Measurements from ENCODE around the gene CMSS1.

Gene CMSS1

DNA sequence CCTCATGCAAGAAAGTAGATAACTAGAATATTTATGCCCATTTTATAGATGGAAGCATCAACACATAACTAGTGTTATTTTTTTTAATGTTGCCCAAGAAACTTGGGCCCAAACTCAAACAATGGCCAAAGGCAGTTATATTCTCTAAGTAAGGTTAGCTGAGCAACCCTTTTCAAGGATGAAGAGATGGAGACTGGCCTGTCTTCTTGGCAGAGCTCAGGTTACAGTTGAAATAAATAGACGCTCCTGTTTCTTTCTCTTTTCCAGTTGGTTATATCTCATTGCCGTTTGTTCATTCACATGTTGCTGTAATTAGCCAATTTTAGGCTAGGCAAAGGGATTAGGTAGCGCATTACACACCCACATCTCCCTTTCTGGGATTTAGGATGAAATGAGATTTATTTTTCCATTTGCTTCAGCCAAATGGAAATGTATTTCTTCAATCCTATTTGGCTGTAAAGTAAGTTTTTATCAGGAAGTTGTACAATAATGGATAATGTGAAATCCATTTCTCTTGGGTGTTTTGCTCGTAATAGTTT, 93.2 kb downstream of the CMSS1 start:
- DNase-seq, result no peak

DNA sequence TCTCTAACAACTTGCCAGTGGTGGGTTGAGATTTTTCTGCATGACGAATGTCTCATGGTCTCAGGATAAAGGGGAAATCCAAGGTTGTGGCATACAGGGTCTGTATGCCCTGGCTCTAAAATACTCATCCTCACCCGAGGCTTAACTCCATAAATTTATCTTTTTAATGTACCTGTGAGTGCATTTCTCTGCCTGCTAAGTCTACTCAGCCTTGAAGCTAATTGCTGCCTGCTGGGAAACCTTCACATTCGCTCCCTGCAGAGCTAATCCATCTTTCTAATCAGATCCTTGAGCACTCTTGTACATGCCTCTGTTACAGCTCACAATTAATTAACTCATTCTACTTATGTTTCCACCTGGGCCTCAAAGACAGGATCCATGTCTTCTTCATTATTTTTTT, 93.8 kb downstream of the CMSS1 start:
- no peak for DNase-seq

DNA sequence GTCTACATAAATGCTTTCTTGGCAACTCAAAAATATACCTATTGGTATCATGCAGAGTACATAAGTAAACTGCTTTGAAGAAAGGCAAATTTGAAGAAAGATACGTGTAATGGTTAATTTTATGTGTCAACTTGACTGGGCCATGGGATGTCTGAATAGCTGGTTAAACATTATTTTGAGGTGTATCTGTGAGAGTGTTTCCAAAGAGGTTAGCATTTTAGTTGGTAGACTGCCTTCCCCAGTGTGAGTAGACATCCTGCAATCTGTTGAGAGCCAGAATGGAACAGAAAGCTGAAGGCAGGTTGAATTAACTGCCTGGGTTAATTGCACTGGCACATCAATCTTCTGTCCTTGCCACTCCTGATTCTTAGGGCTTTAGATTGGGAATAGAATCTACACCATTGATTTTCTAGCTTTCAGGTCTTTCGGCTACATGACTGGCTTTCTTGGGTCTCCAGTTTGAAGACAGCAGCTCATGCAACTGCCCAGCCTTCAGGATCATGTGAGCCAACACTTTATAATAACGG, 98.3 kb downstream of the CMSS1 start:
- DNase-seq, result no peak

DNA sequence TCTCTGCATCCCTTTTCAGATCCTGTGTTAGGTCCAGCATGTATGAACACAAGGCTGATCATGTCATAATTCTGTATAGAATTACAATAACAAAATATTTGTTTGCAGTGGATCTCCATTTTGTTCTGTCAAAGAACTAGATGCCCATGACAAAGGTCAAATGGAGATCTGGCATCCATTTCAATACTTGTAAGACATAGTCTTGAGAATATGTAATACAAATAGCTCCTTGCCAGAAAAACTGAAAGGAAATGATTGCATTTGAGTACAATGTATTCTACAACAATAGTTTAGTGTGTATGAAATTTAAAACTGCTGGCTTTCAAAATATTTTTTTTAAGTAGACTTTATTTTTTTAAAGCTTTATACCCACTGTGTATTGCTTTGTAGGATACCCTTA, 101.1 kb downstream of the CMSS1 start:
- DNase-seq, result no peak

DNA sequence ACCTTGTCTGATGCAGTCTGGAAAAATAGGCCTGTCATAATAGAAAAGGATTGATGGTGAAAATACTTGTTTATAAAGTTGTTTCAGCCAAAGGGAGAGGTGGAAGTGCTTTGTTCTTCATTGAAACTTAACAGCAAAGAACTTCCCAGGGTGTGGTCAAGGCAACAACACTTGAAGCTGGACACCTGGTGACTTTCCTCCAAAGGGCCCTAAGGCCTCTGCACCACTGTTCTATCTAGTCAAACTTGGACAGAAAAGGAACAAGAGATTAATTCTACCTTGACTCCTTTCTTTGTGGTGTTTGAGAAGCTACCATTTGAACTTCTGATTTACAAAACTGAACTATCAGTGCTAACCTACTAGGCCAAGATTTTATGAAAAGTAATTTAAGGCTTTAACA, 102.0 kb downstream of the CMSS1 start:
- no peak for DNase-seq

DNA sequence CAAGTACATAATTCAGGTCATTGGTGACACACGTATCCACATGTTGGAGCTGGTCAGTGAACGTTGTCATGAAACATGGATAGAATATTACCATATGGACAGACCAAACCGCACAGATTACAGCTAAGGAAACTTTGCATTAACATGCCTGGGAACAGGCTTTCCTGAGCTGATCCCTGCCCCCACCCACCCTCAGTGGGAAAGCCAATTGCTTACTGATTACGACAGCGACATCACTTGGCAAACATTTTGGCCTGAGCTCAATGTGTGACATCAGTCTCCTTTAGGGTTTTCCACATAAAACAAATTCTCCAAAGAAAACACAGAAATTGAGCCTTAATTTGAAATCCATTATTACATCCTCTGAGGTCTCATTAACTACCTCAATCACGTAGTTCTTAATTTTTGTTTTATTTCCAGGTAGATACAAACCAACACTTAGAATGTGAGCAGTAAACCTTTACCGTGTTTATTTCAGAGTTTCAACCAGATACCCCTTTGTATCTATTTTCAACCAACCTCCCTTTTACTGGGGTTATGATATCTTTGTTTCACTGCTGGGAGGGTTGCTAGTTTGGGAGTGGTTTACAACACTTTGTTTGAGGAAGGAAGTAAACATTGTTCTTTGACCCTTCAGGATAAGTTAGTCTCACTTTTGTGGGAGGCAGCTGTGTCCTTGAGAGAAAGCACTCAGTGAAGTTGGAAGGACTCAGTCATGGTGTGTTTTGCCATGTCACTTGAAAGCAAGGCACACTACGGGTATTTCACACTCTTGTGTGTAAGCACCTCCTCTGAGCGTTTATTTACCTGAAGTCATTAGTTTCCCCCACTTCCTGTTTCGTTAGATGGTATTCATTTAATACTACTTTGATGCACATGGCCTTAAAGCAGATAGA, 103.1 kb downstream of the CMSS1 start:
- no peak for DNase-seq

DNA sequence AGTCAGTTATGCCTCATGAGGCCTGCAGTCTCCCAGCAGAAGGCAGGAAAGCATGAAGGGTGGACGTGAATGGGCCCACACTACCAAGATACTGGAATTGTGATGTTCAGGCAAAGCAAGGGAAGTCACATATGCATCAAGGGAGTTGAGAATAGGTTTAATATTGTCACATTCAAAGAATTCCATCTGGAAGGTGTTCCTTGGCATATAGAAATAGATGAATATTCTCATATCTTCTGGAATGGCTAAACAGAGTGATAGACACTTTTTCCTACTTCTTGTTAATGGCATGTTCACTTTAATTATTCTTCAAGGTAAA, 103.7 kb downstream of the CMSS1 start:
- DNase-seq, result no peak

DNA sequence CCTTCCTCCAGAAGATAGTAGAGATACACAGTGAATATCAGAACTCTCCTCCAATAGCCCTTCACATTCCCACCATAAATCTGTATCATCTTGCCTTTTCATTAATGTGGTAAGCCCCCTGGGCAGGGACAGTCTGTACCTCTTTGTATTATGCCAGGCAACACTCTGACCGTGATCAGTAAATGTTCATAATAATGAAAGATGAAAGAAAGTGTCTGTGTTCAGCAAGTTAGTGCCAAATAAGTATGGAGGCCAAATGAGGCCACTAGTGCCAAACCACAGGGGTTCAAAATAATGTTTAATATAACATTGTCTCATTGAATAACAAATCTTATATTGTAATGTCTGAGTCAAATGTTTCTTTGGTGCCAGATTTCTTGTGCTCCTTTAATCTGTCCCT, 104.3 kb downstream of the CMSS1 start:
- no peak for DNase-seq

DNA sequence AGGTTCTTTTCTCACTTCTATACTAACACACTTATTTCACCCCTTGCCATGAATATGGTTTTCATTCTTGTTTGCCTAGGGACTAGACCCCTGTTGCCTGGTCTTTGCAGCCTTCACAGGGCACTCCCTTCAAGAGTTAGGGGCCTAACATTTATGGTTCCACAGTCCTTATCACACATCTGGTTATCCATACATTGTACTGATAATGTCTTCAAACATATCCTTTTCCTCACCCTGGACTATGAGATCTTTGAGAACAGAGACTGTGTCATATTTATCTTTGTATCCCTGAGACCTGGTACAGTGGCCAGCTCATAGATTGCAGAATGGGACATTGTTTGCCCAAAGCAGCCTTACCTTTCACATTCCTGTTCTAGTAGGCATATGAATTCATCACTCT, 106.2 kb downstream of the CMSS1 start:
- DNase-seq, result no peak

DNA sequence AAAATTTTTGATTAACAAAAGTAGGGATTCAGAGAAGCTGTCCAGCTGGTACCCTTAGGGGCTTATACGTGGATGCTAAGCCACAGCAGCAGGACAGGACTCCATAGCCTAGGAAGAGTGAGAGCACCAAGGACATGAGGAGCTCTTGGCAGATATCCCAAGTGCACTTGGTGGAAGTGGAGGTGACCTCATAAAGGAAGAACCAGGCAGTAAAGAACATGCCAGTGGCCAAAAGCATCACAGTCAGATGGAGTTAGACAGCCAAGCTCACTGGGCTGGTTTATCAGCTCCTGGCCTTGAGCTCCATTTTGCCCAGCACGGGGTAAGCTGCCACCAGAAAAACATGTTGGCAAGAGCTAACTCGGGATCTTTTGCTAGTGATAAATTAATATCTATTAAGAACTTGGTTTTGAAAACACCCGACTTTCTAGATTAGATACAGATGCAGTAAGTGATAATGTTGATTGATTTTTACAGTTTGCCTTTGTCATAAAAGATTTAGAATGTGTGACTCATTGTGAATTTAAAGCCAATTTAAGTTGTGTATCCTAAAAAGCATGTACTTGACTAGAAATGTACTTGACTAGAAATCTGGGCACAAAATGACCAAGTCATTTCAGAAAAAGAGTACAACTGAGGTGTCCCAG, 108.0 kb downstream of the CMSS1 start:
- no peak for DNase-seq

DNA sequence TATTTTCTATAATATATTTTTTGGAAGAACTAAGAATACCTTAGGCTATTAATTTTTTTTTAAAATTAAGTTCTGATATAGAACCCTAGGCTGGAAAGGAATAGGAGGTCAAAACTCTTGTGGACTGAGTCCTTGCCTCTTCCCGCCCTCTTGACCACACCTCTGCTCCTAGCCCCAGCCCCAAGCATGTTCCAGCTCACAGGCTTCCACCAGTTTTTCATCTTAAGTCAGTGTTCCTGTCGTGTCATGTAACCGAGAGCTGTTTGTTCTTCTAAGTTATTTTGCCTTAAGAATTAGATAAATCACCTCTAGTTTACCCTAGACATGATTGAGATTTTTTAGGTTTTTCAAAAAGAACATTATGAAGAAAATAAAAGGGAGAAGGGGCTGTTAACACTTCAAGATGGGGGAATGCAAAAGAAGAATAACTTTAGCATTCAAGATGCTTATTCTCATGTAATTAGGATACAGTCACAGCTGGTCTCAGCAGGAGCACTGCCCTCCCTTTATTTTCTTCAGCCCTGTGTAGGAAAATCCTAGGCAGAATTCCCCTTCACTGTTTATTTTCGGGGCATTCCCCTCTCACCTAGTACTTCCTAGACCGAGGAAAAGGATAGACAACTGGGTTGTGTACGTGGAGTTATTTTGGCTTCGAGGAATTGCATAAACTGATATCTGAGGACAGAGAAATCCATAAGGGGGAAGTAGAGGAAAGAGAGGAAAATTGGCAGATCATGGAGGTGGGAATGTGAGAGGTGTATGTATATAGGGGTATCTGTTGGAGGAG, 110.2 kb downstream of the CMSS1 start:
- DNase-seq, result no peak

DNA sequence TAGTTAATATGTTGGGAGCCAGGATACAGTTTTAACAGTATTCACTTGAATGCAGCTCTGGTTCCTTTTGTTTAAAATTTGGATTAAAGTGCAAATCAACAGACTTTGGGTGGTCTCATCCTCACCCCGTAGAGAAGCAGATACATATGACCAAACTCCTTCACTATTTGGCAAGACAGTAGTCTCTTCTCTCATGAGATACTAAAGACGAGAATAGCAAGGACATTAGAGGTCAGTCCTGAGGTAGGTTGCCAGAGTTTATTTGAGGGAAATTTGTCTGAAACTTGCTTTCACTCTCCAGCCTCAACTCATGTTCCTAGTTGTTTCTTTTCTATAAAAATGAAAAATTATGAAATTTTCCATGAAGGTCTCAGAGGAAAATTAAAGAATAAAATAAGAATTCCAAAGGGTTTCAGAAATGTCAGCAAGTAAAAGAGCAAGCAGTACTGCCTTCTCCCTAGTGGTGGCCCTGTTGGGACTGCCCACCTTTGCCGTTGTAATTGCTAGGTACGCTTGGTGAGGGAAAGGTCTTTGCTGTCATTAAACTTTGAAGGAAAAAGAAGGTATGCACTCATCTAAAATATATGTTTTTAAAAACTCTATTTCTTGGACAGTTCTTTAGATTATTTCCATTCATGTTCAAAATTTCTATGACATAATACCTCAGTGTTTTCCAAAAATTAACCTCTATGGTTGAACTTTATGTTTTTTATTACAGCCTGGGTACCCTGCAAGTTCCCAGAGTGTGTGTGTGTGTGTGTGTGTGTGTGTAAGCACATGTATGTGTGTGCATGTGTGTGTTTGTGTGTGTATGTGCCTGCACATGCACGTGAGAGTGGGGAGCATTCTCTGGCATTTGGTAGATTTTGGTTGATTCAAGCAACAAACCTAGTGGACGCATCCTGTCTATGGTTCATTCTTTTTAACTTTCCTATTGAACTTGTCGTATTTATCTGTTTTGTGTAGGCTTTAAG, 111.4 kb downstream of the CMSS1 start:
- no peak for DNase-seq

DNA sequence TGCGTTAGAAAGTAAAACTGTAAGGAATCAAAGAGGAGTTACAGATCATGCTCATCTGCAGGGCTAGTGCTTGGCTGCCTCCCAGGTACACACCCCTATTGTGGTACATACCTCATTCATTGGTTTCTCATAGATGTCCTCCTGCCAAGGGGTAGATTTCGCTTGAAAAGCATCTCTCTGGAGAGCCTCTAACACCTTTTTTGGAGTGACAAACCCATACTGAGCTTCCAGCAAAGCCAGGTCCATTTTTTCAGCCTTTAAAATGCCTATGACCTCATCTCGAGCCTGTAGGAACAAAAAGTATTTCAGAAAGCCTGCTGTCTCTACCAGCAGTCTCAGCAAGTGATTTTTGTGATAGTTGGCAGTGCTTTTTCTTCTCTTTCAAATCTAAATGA, 112.1 kb downstream of the CMSS1 start:
- no peak for DNase-seq

DNA sequence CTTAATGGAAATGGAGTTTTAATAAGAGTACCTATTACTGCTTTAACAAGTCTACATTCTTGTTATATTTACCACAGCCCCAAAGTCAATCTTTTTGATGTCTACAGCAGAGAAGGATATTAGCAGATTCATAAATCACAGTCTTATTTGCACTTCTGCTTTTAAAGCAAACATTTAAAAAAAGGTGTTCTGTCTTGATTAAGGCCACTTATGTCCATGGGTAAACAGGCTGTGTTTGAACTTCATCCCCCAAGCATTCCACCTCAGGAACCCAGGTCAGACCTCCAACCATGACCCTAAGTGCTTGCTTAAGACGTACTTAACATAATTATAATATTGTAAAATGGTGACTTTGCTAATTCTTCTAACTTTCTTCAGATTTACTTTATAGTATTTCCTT, 113.4 kb downstream of the CMSS1 start:
- DNase-seq, result no peak

DNA sequence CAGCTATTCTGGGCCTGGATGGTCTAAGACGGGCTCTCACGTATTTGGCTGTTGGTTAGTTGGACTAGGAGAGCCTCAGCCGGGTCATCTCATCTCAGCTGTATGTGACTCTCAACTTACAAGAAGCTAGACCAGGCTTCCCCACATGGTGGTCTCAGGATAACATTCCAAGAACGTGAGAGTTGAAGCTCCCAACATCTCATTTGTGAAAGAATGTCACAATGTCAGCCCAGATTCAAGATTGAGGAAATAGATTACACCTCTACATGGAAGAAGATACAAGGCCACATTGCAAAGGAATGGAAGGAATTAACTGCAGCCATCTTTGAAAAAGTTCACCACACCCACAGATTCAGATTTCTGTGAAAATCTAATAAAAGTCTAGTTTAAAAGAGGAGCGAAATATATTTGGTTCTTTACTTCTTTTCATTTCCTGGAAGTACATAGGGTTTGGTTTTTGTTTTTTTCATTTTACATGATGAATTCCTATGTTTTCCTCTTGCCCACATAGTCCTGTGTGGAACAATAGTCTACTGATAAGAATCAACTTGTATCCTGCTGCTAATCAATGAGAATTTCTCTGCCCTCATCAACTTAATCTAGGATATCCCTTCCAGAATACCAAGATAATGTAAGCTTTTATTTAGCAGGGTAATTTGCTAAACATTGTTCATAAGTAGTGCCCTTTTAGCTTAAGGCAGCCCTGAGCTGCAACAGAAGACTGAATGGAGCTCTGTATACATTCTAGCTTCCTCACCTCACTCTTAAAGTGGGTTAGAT, 116.5 kb downstream of the CMSS1 start:
- DNase-seq, result no peak

DNA sequence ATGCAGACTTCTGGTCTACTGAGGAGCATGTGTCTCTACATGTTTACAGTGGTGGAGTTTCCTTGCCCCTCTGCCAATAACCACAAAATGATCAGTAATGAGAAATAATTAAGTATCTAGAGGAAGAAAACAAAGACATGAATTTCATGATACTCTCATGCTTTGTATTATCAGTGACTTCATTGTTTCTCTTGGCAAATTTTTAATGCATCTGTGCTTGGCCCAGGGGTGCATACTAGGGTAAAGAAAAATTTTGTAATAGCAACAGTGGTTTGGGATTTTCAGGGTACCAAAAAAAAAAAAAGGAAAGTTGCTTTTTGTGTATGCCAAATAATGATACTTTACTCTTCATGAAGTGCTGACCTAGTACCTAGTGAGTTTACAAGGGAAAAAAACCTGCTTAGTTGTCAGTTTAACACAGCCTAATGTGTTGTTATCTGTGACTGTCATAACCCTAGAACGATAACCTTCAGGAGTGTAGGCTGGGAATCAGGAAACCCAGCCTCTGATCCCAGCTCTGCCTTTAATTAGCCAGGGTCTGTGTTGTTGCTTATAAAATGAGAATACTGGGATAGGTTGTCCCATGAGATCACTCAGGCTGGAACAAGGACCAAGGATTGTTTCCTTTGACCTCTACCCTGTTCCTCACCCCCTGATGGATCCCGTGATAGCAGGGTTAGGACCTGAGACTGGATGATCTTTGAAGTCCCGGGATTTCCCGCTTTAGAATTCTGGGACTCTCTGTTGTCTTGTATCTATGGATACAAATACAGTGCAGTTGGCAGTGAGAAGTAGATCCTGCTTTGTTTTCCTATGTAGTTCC, 117.5 kb downstream of the CMSS1 start:
- DNase-seq, result no peak

DNA sequence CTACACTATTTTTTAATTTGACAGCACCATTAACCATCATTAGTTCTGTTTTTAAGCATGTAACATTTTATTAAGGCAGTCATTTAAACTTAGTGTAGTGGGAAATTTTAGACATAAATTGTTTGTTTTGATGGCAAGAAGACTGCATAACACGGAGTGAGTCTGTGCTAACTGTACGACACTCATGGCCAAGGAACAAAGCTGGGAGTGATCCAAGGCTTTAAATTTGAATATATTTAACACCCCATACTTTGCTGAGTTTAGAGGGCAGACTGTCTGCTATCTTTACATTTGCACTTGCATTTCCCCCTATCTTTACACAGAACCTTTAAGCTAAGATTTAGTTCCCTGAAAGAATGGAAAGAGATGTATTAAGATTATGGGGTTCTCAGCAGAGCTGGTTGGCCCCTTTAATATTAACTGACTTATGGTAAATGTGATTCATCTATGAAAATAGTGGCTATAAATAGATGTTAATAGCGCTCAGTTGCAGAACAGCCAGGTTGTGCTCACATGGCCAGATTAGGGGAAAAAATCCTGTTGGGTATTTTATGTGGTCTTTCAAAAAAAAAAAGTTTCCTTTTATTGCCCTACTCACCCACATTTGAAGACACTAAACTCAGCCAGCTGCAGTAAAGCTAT, 120.7 kb downstream of the CMSS1 start:
- no peak for DNase-seq

DNA sequence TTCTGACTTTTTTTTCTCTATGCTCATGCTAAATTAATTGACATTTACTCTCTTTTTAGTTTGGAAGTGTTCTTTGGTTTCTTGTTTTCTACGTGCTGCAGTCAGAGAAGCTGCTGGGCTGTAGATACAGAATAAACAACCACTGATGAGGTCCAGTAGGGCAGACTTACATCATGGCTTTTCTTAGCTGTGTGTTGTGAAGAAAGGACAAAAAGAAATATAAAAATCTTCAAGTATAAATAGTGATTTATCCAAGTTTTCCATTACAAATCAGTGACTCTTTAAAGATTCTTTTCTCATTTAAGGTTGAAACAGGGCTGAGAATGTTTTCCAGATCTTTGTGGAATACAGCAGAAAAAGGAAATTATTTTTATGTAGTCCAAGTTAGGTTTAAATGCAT, 122.2 kb downstream of the CMSS1 start:
- no peak for DNase-seq

DNA sequence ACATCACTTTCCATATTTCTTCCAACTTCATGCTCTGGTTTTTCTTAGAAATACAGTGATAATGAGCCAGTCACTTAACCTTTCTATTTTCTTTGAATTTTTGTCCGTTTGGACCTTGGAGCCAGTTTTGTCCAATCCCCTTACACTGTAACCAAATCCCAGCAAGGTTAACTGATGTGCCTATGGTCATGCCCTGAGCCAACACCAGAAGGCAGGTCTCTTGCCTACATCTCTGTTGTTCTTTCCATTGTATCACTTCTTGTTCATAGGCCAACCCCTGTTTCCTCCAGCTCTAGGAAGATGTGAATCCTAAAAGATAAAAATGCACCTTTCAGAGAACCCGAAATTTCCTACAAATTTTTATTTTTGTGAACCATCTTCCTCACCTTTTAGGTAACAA, 122.7 kb downstream of the CMSS1 start:
- no peak for DNase-seq

DNA sequence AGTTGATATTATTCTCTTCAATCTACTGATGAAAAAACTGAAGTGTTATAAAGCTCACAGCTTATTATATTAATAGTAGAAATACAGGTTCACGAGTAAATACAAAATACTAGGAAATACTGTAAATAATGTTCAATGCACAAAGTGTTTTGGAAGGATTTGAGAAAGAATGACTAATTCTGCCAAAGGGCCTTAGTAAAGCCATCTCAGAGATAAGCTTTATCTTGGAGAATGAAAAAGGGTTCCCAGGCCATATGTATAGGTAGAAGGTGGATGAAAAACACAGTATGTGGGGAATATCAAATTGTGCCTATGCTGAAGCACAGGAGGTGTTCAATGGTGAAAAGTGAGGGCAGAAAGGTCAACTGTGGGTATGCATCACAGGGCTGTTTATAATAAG, 123.5 kb downstream of the CMSS1 start:
- no peak for DNase-seq

Data from kidney glomerular epithelial cell (primary cell).